Measurements from ENCODE around the gene KSR1. TPM values are rescaled to one million over a fixed set of nuclear protein-coding genes. Genes with fewer than 3 reads are reported as not detected.

Gene KSR1
- total RNA-seq, 1 experiment from 2014 or later, result 11.7 TPM

DNA sequence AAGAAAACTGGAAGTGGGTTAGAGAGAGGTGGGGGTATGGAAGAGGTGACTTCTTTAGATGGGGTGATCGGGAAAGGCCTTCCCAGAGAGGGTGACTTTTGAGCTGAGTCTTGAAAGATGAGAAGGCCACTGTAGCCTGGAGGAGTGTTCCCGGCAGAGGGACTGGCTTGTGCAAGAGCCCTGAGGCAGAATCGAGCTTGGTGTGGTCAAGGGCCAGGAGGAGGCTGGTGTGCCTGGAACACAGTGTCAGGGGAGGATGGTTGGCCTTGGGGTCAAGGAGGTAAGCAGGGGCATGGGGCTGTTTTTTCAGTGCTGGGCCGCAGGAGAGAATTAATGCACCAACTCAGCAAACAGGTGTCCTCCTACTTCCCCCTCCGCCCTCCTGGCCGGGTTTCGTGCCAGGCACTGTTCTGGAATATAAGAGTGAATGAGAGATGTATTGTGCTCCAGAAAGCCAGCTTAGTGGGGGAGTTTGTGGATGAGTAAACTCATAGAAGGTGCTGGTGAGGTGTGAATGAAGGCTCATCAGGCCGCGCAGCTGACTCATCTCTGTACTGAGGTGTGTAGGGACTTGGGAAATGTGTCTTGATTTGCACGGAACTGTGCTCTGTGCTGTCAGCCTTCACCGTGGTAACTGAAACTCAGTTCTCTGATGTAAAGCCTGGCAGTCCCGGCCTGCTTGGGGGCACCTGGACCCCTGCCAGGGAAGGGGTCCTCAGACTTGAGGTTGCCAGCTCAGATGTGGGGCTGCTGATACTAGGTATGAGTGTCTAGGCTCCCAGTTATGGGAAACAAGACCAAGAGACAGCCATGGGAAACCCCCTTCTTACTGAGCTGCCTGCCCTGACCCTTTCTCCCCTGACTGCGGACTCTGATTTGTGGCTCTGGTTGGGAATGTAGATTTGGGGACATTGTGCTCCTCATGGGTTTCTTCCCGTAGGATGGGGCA, 15.3 kb downstream of the KSR1 start:
- DNase-seq (ENCODE audit: extremely low read depth, low read depth), result no peak

GRCh38 chr17:27473190-27473747, 17.0 kb downstream of the KSR1 start:
- DNase-seq (ENCODE audit: extremely low read depth, low read depth), result no peak

DNA sequence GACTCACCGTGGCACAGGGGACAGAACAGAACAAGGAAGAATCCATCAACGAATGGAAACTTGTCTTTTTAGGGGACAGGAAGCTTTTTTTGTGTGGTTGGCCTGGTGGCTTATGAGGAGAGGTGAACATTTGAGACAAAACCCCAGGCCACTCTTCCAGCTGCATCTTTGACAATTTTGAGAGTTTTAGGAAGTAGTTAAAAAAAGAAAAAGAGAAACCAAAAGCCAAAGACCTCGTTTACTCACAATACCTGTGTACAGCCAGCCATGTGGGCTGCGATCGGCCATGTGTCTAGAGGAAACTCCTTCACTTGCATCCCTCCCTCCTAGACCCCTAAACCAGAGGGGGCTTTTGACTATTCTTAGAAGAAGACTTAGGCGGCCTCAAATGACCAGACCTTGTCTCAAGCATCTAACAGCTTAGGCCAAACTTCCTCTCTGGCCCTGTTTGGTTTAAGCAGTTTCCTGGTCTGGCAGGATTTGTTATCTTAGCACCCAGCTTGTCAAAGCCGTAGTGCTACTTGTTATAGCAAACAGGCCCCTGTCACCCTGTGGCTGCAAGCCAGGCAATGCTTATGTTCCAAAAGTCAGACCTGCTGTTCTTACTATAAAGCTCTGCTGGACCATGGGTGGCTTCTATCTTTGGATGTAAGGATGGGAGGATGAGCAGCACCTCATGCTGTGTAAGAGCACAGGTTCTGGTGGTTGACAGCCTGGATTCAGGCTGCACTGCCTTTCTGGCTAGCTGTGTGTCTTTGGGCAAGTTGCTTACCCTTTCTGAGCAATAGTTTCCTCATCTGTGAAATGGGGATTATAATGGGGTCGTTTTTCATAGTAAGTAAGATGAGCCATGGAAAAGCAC, 17.7 kb downstream of the KSR1 start:
- DNase-seq (ENCODE audit: extremely low read depth, low read depth), result no peak

- DNase-seq (ENCODE audit: extremely low read depth, low read depth), result no peak
Observed at GRCh38 chr17:27475070-27475673, 18.9 kb downstream of the KSR1 start.

DNA sequence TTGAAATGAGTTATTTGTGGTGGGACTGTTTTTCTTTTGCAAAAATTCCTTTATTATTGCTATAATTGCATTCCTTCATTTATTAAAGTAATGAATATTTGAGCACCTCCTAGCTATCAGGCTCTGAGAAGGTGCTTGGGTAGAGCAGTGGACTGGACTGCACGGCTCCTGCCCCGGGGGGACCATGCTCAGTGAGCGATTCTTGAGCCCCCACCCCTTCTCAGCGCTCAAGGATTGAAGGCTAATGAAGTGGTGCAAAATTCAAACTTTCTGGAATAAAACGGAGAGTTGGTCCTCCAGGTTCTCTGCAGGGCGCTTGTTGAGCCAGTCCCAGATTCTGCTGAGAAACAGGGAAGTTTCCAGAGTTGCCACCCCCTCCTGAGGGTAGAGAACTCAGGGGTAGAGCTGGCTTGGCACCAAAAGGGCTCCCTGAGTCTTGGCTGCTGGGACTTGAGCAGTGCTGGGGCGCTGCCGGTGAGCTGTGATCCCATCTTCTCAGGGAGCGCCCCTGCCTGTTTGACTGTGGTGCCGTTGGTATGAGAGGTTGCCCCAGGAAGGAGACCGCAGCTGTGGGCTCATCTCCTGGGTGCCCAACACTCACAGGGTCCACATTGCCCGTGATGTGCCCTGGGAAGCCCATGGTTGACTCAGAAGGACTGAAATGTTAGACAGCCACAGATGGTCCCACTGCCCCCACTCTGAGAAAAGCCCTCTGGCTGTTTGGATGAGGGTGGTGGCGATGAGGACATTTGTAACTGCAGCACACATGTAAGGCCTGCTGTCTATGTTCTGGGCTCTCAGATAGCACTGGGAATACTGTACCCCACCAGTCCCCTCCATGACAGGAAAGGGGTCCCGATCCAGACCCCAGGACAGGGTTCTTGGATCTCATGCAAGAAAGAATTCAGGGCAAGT, 20.0 kb downstream of the KSR1 start:
- no peak for DNase-seq (ENCODE audit: extremely low read depth, low read depth)

- no peak for DNase-seq (ENCODE audit: extremely low read depth, low read depth)
Observed at GRCh38 chr17:27477050-27477888, 21.0 kb downstream of the KSR1 start.

- no peak for DNase-seq (ENCODE audit: extremely low read depth, low read depth)
Observed at GRCh38 chr17:27477971-27478684, 21.9 kb downstream of the KSR1 start.

- DNase-seq (ENCODE audit: extremely low read depth, low read depth), result no peak
Observed at GRCh38 chr17:27478901-27479538, 22.8 kb downstream of the KSR1 start.

DNA sequence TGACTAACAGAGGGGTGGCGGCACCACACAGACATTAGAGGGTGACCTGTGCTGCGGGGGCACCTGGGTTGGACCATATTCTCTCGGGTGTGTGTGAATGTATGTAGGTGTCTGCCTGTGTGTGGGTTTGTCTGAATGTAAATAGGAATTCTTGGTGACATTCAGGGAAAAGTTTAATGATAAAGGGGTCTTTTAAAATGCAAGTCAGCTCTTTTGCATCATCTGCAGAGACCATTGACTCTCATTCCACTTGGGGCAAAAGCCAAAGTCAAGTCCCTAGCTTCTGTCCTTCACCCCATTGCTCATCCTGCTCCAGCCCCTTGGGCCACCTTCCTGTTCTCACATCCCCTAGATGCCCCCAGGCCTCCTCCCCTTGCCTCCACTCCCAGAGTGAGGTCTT, 23.6 kb downstream of the KSR1 start:
- no peak for DNase-seq (ENCODE audit: extremely low read depth, low read depth)

DNA sequence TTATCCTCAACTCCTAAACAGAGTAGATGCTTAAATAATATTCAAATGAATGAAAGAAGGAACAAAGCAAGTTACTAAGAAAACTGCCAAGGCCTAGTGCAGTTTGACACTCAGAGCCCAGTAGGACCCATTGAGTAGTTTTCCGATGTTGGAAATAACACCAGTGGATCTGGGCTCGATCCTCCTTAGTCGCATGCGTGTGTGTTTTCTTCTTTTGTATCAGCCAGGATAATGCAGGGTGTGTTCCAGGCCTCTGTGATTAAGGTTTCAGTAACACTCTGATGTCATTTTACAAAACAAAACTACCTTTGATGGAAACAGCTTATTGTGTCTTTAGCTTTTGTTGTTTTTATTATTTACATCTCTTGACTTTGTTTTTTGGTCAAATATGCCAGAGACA, 24.5 kb downstream of the KSR1 start:
- DNase-seq (ENCODE audit: extremely low read depth, low read depth), result no peak

DNA sequence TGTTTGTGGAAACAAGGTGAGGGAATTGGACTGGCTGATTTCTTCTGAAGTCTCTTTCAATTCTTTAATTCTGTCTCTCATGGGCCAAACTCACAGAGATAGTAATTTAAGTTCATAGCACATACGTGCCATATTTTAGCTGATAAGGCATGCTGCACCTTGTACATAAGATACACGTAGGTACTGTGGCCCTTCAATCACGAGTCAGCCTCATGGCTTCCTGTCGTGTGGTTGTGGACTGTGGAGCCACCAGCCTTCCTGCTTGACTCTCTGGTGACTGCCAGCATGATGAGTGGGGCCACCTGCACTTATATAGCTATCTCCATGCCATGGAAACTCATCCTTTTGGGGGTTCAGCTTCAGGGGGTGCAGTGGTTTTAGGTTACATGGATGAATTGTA, 25.1 kb downstream of the KSR1 start:
- DNase-seq (ENCODE audit: extremely low read depth, low read depth), result no peak

DNA sequence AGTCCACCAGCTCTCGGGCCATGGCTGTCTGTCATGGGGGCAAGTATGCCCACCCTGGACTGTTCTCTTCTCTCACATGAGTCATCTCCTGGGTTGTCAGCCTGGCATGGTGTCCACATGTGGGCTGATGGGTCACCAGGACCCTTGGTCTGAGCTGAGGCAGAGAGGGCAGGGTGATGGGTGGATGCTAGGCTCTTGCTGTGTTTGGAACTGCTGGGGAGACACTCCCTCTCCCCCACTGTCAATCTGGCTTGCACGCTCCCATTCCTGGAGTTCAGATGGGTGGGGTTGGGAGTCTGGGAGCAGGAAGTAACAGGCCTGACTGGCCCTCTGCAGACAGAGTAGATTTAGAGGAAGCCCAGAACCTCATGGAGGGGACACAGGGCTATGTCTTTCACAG, 28.9 kb downstream of the KSR1 start:
- no peak for DNase-seq (ENCODE audit: extremely low read depth, low read depth)

DNA sequence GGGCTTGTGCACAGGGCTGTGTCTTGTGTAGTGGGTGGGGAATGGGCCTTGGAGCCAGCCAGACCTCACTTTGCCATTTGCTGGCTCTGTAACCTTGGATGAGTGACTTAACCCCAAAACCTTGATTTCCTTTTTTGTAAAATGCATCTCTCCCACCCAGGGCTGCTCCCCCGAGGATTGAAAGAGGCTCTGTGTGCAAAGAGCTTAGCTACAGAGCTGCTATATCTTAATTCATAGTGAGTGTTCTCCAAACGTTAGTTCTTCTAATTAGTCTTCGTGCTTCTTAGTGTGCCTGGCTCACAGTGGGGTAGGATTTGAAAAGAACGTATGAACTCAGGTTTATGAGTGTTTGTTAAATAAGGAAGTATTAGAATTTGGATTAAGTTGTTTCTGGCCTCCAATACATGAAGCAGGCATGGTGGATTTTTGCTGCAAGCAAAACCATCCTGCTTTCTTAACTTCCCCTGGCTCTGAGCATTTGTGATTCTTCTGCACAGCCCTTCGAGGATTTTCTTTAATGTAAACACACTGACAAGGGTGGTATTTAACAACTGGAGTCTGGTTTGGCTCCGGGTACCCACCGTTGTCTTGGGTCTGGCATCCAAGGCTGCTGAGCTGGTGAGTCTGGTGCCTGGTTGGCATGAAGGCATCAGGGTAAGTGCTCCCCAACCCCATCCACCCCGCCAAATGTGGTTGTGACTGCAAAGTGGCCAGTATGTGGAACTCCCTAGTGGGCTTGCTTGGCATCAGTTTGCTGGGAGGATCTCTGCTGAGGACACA, 29.7 kb downstream of the KSR1 start:
- DNase-seq (ENCODE audit: extremely low read depth, low read depth), result no peak

DNA sequence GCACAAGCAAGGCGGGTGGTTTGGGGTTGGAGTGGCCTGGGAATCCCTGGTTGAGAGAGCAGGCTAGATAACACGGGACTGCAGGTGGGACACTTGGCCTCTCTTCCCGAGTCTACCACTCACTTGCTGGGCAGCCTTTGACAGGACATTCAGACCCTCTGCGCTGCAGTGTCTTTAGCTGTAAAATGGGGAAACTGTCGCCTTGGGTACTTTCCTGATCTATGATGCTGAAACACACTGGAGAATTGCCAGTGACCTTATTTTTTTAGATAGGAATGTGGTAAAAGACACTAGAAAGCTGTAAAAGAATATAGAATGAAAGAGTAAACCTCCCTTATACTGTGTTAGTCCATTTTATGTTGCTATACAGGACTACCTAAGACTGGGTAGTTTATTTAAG, 30.5 kb downstream of the KSR1 start:
- no peak for DNase-seq (ENCODE audit: extremely low read depth, low read depth)

GRCh38 chr17:27488231-27488630, 32.0 kb downstream of the KSR1 start:
- no peak for DNase-seq (ENCODE audit: extremely low read depth, low read depth)

DNA sequence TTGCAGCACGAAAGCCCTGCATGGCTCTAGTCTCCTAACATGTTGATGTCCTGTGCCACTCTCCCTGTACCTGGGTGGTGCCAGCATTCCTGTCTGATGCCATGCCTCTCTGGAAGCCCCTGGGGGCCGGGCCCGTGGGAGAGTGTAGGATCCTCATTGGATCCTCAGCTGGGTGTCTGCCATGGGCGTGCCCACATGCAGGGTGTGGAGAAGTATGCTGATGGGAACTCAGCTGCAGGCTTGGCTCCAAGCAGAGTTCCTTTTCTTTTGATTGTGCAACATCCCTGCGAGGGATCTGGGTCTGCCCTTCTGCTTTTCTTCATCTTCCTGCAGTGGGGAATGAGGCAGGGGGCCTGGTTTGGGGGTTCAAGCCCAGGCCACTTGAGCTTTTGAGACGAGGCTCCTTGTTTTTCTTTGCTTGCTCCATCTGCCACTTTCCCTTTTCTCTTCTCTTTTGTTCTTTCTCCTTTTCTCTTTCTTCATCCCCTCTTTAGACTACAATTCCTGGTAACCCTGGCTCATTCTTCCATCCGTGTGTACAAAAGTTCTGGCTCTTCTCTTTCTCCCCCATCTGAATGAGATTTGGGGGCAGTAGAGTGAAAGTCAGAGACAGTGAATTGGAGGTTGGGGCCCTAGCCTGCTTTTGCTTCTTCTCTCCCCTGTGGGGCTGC, 32.9 kb downstream of the KSR1 start:
- peak; percentile 40 for DNase-seq (ENCODE audit: extremely low read depth, low read depth)
